Keratinocyte (primary cell): ENCODE results near the gene SELENOV.

Experiments
- EZH2 ChIP-seq: IDR thresholded peaks from one replicate; pipeline ENCODE4 v1.6.1; 2012; ENCODE audit warnings: inconsistent platforms, mild to moderate bottlenecking, low read length, moderate library complexity
- TF ChIP-seq, protein P1 (sequence below), 3 experiments: IDR thresholded peaks in 1 of 3; conservative IDR thresholded peaks in 1 of 3; optimal IDR thresholded peaks in 1 of 3; 2 replicates in 2 of 3; 3 replicates in 1 of 3; pipeline versions ENCODE3 to v1.5.1; 2011; ENCODE audit warnings: low read length in 3 of 3, mild to moderate bottlenecking in 3 of 3, moderate library complexity in 2 of 3, control low read depth in 1 of 3, inconsistent platforms in 1 of 3; ENCODE audit not compliant: insufficient read depth in 2 of 3; ENCODE audit errors: extremely low read depth in 1 of 3

DNA sequence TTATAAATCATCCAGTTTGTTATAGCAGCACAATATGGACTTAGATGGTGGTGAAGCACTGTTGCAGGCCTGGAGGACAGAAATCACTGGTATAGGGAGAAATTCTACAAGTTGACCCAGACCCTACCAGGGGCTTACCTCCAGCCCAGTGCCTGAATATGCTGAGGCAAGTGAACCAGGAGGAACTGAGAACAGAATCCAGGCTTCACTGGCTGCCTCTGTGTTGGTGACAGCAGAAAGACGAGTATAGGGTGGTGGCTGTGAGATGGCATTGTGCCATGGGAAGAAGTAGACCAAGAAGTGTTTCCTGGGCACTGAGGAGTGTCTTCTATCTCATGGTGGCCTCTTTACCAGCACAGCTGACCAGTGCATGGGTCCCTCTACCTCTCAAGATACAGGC lies 40.9 kb downstream of the SELENOV start:
- TF ChIP-seq, protein P1, sequence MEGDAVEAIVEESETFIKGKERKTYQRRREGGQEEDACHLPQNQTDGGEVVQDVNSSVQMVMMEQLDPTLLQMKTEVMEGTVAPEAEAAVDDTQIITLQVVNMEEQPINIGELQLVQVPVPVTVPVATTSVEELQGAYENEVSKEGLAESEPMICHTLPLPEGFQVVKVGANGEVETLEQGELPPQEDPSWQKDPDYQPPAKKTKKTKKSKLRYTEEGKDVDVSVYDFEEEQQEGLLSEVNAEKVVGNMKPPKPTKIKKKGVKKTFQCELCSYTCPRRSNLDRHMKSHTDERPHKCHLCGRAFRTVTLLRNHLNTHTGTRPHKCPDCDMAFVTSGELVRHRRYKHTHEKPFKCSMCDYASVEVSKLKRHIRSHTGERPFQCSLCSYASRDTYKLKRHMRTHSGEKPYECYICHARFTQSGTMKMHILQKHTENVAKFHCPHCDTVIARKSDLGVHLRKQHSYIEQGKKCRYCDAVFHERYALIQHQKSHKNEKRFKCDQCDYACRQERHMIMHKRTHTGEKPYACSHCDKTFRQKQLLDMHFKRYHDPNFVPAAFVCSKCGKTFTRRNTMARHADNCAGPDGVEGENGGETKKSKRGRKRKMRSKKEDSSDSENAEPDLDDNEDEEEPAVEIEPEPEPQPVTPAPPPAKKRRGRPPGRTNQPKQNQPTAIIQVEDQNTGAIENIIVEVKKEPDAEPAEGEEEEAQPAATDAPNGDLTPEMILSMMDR (optimal IDR thresholded peaks at IDR 0.05 in 1 of 3, IDR thresholded peaks at IDR 0.05 in 1 of 3, conservative IDR thresholded peaks at IDR 0.05 in 1 of 3; ENCODE audit: extremely low read depth in 1 of 3, insufficient read depth in 2 of 3, low read length in 3 of 3): no peak
- no peak for TF ChIP-seq EZH2
